NCI-H1436 treated with DMSO at 0.1 percent for 48 hours (cell line): ENCODE results near the gene MCEE.
"Not testable (repeated sequence)": the region's sequence is repeated elsewhere in the genome, so short reads cannot be mapped to it uniquely, and the experiment has no call there.

ENCODE experiments used
- DNase-seq: peaks from one replicate; lab custom pipeline; 2025; lab: John Stamatoyannopoulos, UW

The MCEE gene

DNA sequence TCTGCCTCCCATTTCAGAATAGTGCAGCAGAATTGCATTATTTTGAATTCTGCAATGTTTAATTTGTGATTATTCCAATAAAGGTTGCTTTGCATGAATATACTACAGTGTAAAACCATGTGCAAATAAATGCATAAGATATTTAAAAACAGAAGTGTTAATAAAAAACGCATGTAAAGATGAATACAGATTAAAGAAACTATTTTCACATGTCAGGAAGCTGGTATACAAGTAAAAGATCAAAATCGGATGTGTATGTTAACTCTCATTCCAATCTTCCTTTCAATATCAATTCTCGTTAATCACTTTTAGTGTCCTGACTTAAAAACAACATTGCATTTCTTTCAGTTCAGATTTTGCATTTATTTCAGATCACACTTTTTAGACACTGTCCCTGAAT lies 3.1 kb downstream of the MCEE start:
- DNase-seq = no peak

DNA sequence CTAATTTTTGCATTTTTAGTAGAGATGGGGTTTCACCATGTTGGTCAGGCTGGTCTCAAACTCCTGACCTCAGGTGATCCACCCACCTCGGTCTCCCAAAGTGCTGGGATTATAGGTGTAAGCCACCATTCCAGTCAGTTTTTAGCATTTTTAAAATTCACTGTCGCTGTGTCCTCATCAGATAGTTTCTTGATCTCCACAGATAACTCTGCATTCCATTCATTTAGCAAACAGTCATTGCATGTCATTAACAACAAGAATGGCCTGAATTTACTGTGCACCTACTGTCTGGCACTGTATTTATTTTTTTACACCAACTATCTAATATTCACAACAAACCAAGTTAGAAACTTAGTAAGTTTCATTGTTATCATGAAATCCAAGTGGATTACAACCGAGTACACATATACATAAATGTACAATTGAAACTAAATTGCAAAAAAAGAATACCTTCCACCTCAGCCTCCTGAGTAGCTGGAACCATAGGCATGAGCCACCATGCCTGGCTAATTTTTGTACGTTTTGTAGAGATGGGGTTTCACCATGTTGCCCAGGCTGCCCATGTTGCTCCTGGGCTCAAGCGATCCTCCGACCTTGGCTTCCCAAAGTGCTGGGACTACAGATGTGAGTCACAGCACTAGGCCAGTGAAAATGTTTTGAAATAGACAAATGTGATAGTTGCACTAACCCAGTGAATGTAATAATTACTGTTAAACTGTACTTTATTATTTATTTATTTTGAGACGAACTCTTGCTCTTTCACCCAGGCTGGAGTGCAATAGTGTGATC lies 4.3 kb downstream of the MCEE start:
- no peak for DNase-seq

DNA sequence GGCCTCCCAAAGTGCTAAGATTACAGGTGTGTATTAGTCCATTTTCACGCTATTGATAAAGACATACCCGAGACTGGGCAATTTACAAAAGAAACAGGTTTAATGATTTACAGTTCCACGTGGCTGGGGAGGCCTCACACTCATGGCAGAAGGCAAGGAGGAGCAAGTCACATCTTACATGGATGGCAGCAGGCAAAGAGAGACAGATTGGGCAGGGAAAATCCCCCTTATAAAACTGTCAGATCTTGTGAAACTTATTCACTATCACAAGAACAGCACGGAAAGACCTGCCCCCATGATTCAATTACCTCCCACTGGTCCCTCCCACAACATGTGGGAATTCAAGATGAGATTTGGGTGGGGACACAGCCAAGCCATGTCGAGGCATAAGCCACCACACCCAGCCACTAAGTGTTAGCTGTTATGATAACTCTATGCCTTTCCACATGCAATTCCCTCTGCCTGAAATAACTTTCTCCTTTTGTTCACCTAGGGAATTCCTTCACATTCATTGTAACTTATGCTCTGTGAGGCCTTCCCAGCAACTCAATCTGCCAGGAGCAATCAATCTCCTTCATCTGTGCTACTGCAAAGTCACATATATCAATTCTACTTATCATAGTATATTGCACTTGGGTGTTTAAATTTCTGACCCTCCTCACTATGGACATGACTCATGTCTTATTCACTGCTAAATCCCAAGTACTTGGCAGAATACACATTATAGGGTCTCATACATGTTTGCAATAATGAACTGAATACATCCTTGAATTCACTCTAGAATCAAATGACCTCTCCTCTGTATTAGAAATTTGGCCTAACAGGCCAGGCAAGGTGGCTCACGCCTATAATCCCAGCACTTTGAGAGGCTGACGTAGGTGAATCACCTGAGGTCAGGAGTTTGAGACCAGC lies 7.4 kb downstream of the MCEE start:
- DNase-seq = no peak

DNA sequence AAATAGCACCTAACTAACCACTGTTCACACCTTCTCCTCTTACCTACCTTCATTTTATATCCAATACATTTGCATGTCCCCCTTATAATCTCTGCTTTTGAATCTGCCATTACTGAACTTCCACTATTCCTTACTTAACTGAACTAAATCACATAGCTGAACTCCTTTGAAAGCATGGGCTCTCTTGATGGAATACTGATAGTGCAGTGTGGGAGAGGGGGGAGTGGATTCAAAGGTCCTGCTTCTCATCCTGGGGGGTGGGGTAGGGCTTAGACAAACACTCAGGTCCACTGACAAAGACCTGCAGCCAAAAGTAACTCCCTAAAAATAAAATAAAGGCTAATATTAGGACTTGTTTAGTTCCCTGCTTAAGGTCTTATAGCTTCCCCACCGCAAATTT lies 8.6 kb downstream of the MCEE start:
- no peak for DNase-seq

DNA sequence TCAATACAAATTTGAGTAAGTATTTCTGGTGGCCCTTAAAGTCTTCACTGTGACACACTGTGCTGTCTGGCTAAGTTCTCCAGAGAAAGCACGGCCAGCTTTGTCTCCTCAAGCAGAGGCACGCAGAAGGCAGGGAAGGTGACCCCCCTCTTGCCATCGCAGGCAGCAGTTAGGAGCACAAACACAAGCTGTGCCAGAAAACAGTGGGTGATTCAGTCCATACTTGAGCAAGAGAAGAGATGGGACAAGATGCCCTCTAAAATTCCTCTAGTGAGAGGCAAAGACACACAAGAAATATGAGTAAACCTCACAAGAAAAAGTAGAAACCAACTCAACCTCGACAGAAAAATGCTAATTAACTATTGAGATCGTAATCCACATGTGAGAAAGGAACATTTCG lies 9.8 kb downstream of the MCEE start:
- no peak for DNase-seq

DNA sequence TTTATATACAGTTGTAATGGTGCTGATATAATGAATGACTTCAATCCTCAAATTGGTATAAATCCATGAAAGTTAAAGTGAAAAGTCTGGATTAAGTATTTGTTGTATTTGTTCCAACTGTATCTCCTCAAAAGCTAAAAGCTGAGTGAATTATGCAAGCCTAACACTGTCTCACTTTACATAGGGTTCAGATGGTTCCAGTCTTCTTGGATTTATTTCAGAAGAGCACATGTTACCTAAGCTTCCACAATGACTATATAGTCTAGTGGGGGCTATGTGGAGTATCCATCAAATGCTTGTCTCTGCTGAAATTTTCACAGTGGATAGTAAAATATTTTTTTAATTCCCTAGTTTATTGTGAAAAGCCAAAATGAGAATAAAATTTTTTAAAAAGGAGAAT lies 13.0 kb downstream of the MCEE start:
- DNase-seq = no peak

DNA sequence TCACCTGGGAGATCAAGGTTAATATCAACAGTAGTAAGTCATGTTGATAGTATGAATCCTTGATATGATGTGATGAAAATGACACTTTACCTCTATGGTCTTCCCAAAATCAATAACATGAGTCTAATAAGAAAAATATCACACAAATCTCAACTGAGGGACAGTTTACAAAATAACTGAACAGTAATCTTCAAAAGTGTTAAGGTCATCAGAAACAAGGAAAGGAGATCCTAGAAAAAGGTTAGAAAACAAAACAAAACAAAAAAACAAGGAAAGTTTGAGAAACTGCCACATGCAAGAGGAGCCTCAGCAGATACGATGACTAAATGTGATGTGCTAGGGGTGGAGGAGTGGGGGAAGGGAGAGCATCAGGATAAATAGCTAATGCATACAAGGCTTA lies 16.2 kb downstream of the MCEE start:
- DNase-seq = no peak

DNA sequence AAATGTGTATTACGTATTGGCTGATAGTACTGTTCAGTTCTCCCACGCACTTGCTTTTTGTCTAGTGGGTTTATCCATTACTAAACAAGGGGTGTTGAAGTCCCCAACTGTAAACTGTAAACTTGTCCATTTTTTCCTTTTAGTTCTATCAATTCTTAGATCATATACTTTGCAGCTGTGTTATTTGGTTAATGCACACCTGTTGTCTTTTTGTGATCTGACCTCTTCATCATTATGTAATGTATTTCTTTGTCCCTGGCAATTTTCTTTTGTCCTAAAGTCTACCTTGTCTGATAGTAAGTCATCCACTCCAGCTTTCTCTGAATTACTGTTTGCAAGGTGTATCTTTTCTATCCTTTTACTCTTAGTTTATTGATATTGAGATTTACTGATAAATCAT lies 21.9 kb downstream of the MCEE start:
- DNase-seq = no peak

DNA sequence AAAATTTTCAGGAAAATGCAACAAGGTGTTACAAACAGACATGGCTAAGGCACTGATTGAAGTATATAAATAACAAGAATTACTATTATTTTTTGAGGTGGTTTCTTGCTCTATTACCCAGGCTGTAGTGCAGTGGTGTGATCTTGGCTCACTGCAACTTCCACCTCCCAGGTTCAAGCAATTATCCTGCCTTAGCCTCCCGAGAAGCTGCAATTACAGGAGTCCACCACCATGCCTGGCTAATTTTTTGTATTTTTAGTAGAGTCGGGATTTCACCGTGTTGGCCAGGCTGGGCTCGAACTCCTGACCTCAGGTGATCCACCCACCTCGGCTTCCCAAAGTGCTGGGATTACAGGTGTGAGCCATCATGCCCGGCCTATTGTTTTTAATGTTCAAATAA lies 23.6 kb downstream of the MCEE start:
- DNase-seq = not testable (repeated sequence)

DNA sequence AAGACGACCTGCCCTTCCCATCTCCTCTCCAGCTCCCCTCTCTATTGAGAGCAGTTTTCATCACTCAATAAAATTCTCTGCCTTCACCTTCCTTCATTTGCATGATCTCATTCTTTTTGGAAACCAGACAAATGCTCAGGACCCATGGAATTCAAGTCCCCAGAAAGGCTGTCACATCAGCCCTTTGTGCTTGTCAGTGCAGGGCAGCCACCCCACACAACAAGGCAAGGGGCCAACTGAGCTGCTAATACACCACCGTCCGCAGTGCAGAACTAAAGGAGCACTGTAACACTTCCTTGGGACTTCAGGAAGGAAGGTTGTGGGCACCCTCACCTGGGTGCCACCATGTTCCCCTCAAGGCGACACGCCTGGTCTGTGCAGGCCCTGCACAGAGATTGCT lies 26.2 kb downstream of the MCEE start:
- DNase-seq = no peak

DNA sequence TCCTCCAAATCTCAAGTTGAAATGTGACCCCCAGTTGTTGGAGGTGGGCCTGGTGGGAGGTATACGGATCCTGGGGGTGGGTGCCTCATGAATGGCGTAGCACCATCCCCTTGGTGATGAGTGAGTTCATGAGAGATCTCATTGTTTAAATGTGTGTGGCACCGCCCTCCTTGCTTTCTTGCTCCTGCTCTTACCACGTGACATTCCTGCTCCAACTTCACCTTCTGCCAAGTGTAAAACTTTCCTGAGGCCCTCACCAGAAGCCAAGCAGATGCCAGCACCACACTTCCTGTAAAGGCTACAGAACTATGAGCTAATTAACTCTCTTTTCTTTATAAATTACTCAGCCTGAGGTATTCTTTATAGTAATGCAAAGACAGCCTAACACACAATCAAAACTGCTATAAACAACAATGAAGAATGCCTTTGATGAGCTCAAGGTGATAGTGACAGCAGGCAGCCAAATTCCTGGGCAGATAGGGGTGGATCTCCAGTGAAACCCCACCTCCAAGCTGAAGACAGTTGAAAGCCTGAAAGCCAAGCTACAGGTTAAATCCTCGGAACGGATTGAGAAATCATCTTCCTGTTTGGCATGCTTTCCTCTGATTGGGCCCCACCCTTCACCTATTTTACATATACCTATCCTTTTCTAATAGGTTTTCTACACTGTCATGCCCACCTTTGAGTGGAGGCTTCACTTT lies 26.9 kb downstream of the MCEE start:
- DNase-seq = no peak

DNA sequence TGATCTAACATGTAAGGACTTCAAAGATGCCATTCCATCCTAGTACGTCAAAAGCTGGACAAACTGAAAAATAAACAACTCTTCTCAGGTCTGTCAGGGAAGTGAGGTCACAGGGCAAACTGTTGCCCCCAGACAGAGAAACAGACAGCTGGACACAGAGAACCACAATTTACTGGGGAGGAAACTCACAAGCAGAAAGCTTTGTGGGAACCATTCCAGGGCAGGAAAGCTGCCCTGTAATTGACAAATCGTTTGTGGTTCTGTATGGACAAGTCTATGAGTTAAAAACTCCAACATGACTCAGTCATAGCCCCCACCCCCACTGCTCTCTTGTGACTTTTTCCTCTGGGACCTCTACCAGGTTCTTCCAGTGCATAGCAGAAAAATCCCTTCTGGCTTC lies 28.4 kb downstream of the MCEE start:
- DNase-seq = no peak

DNA sequence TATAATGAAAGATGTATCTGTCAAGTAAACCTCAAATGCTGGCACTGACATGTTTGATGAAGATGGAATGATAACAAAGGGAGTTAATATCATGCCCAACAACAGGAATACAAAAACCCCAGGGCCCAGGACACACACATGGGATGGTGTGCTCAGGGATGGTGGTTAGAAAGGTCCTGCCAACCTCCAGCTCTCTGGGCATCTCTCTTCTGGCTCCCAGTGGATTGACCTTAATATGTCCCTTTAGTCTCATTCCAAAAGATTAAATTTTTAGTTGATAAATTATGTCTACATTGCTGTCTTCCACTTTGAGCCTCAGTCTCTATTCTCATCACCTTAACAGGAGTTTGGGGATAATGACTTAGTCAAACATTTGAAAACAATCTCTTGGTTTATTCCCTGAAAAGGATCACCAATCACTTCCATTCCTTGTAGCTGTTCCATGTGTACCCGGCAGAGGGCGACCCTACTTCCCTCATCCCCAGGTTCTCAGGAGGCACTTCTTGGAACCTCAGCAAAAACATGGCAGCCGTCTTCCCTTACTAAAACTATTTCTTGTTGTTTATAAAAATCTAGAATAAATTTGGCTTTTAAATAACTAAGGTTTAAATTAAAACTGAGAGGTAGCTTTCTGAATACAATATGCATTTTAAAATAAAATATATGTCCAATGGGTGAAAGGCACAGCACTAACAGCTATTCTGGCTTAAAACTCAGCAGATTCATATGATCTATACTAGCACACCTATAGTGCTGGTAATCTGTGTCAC lies 29.6 kb downstream of the MCEE start:
- DNase-seq = no peak

DNA sequence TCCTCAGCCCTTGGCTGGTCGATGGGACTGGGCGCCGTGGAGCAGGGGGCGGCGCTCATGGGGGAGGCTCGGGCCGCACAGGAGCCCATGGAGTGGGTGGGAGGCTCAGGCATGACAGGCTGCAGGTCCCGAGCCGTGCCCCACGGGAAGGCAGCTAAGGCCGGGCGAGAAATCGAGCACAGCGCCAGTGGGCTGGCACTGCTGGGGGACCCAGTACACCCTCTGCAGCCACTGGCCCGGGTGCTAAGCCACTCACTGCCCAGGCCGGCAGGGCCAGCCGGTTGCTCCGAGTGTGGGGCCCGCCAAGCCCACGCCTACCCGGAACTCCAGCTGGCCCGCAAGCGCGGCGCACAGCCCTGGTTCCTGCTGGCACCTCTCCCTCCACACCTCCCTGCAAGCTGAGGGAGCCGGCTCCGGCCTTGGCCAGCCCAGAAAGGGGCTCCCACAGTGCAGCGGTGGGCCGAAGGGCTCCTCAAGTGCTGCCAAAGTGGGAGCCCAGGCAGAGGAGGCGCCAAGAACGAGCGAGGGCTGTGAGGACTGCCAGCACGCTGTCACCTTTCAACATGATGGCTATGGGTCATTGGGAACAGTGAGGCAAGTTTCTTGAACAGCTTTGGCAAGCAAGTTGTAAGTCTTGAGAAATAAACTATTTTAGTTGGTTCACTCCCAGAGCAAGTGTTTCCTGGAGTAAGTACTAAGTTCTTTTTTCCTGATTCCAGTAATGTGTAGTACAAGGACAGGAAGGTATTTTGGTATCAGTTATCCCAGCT lies 37.4 kb downstream of the MCEE start:
- not testable (repeated sequence) for DNase-seq

DNA sequence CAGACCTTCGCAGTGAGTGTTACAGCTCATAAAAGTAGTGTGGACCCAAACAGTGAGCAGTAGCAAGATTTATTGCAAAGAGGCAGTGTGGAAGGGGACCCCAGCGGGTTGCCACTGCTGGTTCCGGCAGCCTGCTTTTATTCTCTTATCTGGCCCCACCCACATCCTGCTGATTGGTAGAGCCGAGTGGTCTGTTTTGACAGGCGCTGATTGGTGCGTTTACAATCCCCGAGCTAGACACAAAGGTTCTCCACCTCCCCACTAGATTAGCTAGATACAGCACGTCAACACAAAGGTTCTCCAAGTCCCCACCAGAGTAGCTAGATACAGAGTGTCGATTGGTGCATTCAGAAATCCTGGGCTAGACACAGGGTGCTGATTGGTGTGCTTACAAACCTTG lies 38.2 kb downstream of the MCEE start:
- not testable (repeated sequence) for DNase-seq

DNA sequence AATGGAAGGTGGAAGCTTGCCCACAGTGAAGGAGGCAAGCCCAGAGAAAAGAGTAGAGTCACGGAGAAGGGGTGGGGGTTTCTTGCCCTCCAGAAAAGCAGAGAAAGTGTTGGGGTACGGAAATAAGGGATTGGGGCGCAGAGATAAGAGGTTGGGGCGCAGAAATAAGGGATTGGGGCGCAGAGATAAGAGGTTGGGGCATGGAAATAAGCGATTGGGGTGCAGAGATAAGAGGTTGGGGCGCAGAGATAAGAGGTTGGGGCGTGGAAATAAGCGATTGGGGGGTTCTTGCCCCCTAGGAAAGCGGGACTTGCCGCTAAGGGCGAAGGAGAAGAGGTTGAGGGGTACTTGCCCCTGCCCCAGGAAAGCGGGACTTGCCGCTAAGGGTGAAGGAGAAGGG lies 40.6 kb downstream of the MCEE start:
- DNase-seq = not testable (repeated sequence)

DNA sequence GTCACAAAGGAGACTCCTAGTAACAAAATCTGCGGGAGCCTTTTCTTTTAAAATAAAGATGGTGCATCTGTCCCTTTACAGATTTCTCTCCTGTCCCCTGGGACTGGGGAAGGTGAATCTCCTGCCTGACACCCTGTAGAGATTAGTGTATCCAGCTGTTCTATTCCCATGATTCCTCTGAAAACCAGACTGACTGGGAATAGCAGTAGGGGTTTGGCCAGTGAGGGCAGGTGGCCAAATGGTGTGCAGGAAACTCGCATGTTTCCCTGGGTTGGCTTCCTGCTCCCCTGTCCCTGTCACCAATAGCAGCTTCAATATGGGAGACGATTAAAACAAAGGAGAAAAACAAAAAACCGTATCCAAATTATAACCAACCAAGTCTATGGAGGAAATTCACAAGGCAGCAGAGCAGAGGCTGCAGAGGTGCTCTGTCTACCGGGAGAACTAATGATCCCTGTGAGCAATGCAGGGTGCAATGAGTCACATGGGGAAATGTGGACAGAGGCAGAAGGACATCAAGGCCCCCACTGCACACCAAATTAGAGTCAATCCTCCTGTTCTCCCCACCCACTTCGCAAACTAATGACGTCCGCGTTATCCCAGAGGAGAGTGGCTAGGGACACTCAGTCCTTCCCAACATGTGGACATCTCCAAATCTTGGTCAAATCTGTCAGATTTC lies 44.6 kb downstream of the MCEE start:
- not testable (repeated sequence) for DNase-seq

DNA sequence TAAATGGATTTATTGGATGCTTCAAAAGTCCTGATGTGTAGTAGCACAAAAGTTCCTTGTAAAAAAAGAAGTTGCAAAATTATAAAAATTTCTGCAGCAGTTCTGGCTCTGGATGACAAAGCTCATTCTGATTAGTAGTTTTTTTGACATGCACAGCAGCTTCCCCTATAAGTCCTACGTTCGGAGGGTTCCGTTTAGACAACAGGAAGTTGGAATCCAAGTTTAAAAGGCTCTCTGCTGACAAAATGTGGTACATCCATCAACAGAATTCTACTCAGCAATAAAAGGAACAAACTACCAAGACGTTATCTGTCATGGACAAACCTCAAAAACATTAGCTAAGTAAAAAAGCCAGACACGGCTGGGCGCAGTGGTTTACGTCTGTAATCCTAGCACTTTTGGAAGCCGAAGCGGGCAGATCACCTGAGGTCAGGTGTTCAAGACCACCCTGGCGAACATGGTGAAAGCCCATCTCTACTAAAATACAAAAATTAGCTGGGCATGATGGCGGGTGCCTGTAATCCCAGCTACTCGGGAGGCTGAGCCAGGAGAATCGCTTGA lies 46.2 kb downstream of the MCEE start:
- not testable (repeated sequence) for DNase-seq

DNA sequence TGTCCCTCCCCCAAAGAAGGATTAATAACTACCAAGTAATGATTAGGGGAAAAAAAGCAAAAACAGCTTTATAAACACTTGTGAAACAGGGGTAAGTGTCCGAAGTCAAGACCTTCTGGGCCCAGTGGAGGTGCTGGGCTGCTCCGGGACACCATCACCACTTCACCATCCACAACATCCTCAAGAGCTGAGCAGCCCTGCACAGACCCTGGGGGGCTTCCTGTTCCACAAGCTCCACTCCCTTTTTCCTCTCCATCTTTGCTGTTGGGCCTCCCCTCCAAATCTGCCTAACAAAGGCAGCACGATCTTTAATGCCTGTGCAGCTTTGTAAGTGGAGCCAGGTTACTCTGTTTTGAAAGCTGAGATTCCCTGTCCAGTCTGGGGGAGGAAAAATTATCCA lies 46.7 kb downstream of the MCEE start:
- DNase-seq = not testable (repeated sequence)
